Smooth muscle cell (in vitro differentiated cells): ENCODE measurements around the gene PDPR. TPM values are rescaled to one million over a fixed set of nuclear protein-coding genes. Genes with fewer than 3 reads are reported as not detected.
"Not testable (repeated sequence)": the region's sequence is repeated elsewhere in the genome, so short reads cannot be mapped to it uniquely, and the experiment has no call there.

ENCODE experiments used
- DNase-seq: peaks from one replicate; lab custom pipeline; 2025; ENCODE audit not compliant: unreplicated experiment; lab: John Stamatoyannopoulos, UW
- H2AFZ ChIP-seq: fragments of 200-600 bp; sonication (generic); 2 replicates; pipeline ENCODE4 v1.6.0; 2016; ENCODE audit warnings: antibody characterized with exemption, low read depth, mild to moderate bottlenecking
- H3F3A ChIP-seq: fragments of 200-600 bp; sonication (generic); 2 replicates; pipeline ENCODE4 v1.6.0; 2017; ENCODE audit warnings: antibody characterized with exemption, low read depth
- H3K27ac ChIP-seq: fragments of 200-600 bp; sonication (generic); 2 replicates; pipeline ENCODE4 v1.5.1; 2016; ENCODE audit warnings: low read depth, mild to moderate bottlenecking
- H3K27me3 ChIP-seq: fragments of 200-600 bp; sonication (generic); 2 replicates; pipeline ENCODE4 v1.6.1; 2016; ENCODE audit warnings: low read depth, mild to moderate bottlenecking
- H3K36me3 ChIP-seq: fragments of 200-600 bp; sonication (generic); 2 replicates; pipeline ENCODE4 v1.5.1; 2016; ENCODE audit warnings: low read depth
- H3K4me1 ChIP-seq: fragments of 200-600 bp; sonication (generic); 2 replicates; pipeline ENCODE4 v1.5.1; 2016; ENCODE audit warnings: low read depth
- H3K4me2 ChIP-seq: fragments of 200-600 bp; sonication (generic); 2 replicates; pipeline ENCODE4 v1.6.0; 2016; ENCODE audit warnings: mild to moderate bottlenecking
- H3K4me3 ChIP-seq: fragments of 200-600 bp; sonication (generic); 2 replicates; pipeline ENCODE4 v1.5.1; 2016; ENCODE audit warnings: mild to moderate bottlenecking
- H3K79me2 ChIP-seq: fragments of 200-600 bp; sonication (generic); 2 replicates; pipeline ENCODE4 v1.6.0; 2016; ENCODE audit warnings: low read depth, mild to moderate bottlenecking
- H3K9ac ChIP-seq: fragments of 200-600 bp; sonication (generic); 2 replicates; pipeline ENCODE4 v1.6.0; 2016; ENCODE audit warnings: low read depth
- H3K9me3 ChIP-seq: fragments of 200-600 bp; sonication (generic); replicated peaks from 2 replicates; pipeline ENCODE4 v1.5.1; 2016; ENCODE audit warnings: low read depth
- H4K20me1 ChIP-seq: fragments of 200-600 bp; sonication (generic); 2 replicates; pipeline ENCODE4 v1.6.0; 2016; ENCODE audit warnings: low read depth
- WGBS: methylation state at CpG from one replicate; pipeline ENCODE4 v1.1.7; 2016; ENCODE audit warnings: low lambda C conversion rate; 5-methylcytosine and 5-hydroxymethylcytosine counted together
- polyA plus RNA-seq: library from polyadenylated mRNA; unstranded; fragments of >200 nt; fragmentation: Nextera tagmentation; extraction: Ambion mirVana; gene quantifications from 2 replicates; pipeline ENCODE4 v1.2.1, GENCODE V29; 2016
- total RNA-seq: library from RNA; depleted of rRNA; stranded (reverse); fragments of >200 nt; gene quantifications from 2 replicates; pipeline ENCODE4 v1.2.3, GENCODE V29; 2014
- TF ChIP-seq, protein P1 (sequence below): fragments of 200-600 bp; sonication (generic); IDR thresholded peaks from 2 replicates; pipeline ENCODE4 v1.5.1; 2017; ENCODE audit warnings: borderline replicate concordance, mild to moderate bottlenecking, antibody characterized with exemption; ENCODE audit not compliant: insufficient read depth, poor library complexity, severe bottlenecking

Gene PDPR
- total and polyA plus RNA-seq, 2 experiments from 2014 or later, result 5.7 to 11.2 TPM

DNA sequence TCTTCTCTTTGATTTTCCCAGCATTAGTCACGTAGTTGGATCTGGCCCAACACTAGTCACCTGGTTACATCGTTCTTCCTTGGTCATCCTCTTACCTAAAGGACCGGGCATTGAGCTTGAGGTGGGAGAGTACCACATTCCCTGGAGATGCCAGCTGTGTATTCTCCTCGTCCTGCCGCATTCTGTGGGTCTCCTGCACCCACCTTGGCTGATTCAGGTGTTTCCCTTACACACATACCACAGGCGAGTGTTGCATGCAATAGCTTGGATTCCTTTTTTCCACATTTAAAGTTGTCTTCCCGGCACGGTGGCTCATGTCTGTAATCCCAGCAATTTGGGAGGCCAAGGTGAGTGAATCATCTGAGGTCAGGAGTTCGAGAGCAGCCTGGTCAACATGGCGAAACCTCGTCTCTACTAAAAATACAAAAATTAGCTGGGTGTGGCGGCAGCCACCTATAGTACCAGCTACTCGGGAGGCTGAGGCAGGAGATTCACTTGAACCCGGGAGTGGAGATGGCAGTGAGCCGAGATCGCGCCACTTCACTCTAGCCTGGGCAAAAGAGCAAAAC lies 37.9 kb downstream of the PDPR start:
- H3K4me3 ChIP-seq, result no peak overlapping the region
- H3K4me1 ChIP-seq, result no peaks in the 10 kb centered on the region
- no peak overlapping the region for H3K27ac ChIP-seq
- no peak overlapping the region for H2AFZ ChIP-seq
- H3F3A ChIP-seq, result no peaks in the 10 kb centered on the region
- no peak for DNase-seq
- no peaks in the 10 kb centered on the region for H4K20me1 ChIP-seq
- H3K9me3 ChIP-seq, result no peaks in the 10 kb centered on the region
- no peaks in the 10 kb centered on the region for H3K36me3 ChIP-seq
- 92% methylated on average over 17 of the region's 17 CpGs for WGBS
- TF ChIP-seq, protein P1, sequence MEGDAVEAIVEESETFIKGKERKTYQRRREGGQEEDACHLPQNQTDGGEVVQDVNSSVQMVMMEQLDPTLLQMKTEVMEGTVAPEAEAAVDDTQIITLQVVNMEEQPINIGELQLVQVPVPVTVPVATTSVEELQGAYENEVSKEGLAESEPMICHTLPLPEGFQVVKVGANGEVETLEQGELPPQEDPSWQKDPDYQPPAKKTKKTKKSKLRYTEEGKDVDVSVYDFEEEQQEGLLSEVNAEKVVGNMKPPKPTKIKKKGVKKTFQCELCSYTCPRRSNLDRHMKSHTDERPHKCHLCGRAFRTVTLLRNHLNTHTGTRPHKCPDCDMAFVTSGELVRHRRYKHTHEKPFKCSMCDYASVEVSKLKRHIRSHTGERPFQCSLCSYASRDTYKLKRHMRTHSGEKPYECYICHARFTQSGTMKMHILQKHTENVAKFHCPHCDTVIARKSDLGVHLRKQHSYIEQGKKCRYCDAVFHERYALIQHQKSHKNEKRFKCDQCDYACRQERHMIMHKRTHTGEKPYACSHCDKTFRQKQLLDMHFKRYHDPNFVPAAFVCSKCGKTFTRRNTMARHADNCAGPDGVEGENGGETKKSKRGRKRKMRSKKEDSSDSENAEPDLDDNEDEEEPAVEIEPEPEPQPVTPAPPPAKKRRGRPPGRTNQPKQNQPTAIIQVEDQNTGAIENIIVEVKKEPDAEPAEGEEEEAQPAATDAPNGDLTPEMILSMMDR, result no peak
- H3K4me2 ChIP-seq, result no peak overlapping the region
- no peak overlapping the region for H3K9ac ChIP-seq
- H3K27me3 ChIP-seq, result no peaks in the 10 kb centered on the region
- no peaks in the 10 kb centered on the region for H3K79me2 ChIP-seq

DNA sequence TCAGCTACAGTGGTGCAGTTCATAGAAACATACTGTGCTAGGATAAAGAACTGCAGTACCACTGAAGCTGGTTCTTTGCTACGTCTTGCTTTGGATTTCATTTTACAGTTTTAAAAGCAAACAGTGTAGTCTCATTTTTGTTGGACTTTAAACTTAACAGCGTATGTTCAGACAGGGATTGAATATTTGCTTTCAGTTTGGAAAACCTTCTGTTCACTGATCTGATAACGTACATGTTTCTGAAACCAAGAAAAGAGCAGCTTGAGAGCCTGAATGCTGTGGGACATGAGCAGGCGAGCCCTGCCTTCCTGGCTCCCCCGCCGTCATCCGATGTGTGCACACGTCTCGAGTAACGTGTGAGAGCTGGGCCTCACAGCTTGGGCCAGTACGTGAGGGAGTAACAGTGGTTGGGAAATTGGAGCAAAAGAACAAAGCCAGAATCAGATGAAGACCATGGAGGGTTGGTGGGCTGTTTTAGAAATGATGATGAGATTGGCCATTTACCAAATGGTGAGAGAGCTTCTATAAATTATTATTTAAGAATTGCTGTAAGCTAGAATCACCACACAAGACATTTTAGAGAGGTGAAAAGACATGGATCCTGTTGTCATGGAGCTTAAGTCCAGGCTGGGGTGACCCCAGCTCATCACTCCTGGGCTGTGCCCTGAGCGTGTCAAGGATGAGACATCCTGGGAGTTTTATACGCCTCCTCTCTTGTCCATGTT lies 38.6 kb downstream of the PDPR start:
- no peak overlapping the region for H2AFZ ChIP-seq
- H3K4me2 ChIP-seq, result no peak overlapping the region
- 98% methylated on average over 13 of the region's 13 CpGs for WGBS
- TF ChIP-seq, protein P1, result no peak
- no peaks in the 10 kb centered on the region for H3F3A ChIP-seq
- no peak for DNase-seq
- no peaks in the 10 kb centered on the region for H3K79me2 ChIP-seq
- H3K4me1 ChIP-seq, result no peaks in the 10 kb centered on the region
- no peaks in the 10 kb centered on the region for H3K9me3 ChIP-seq
- H3K36me3 ChIP-seq, result no peaks in the 10 kb centered on the region
- H4K20me1 ChIP-seq, result no peaks in the 10 kb centered on the region
- H3K27me3 ChIP-seq, result no peaks in the 10 kb centered on the region
- H3K9ac ChIP-seq, result no peak overlapping the region
- no peak overlapping the region for H3K4me3 ChIP-seq
- H3K27ac ChIP-seq, result no peak overlapping the region

DNA sequence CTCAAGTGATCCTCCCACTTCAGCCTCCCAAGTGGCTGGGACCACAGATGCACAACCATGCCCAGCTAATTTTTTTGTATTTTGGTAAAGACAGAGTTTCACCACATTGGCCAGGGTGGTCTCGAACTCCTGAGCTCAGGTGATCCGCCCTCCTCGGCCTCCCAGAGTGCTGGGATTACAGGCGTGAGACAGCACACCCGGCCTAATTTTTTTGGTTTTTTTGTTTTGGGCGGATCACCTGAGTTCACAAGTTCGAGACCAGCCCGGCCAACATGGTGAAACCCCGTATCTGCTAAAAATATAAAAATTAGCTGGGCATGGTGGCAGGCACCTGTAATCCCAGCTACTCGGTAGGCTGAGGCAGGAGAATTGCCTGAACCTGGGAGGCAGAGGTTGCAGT lies 40.6 kb downstream of the PDPR start:
- not testable (repeated sequence) for H3K4me3 ChIP-seq, H3K4me1 ChIP-seq, DNase-seq, H4K20me1 ChIP-seq, H3K79me2 ChIP-seq, H3K36me3 ChIP-seq, H3K27ac ChIP-seq, H3K27me3 ChIP-seq, H3K9me3 ChIP-seq, H3F3A ChIP-seq, H3K4me2 ChIP-seq, H2AFZ ChIP-seq, H3K9ac ChIP-seq
- WGBS, result 99% methylated on average over 10 of the region's 10 CpGs

DNA sequence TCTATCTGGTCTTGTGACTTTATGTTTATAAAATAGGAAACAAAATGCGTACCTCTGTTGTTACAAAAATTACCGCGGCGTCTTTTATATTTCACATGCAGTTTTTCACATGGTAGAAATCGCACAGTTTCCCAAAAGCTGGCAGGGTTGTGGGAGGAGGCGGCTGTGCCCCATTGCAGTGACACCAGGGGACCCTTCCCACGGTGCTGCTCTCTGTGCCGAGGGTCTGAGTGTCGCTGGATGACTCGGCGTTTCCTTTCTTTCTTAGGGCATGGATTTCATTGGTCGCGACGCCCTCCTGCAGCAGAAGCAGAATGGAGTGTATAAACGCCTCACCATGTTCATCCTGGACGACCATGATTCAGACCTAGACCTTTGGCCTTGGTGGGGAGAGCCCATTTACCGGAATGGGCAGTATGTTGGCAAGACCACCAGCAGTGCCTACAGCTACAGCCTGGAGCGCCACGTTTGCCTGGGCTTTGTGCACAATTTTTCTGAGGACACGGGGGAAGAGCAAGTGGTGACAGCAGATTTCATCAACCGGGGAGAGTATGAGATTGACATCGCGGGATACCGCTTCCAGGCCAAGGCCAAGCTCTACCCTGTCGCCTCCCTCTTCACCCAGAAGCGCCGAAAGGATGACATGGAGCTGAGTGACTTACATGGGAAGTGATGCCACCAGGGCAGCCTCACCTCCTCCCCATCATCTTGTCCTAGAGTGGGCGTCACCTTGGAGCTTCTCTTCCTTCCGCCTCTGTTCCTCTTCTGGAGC lies 42.3 kb downstream of the PDPR start:
- Histone ChIP-seq H3K79me2 (no peaks in the 10 kb centered on the region), H3K4me2 (no peak overlapping the region), H3K4me3 (no peak overlapping the region), H3K9me3 (no peaks in the 10 kb centered on the region), H3K9ac (no peak overlapping the region), H2AFZ (no peak overlapping the region), H3K4me1 (no peaks in the 10 kb centered on the region), H3K27me3 (no peaks in the 10 kb centered on the region), H3F3A (peaks cover 1% of the 10 kb centered on the region), H3K27ac (no peak overlapping the region), H3K36me3 (peaks cover 5% of the 10 kb centered on the region), H4K20me1 (no peaks in the 10 kb centered on the region)
- DNase-seq, result no peak
- TF ChIP-seq, protein P1, result no peak
- 95% methylated on average over 29 of the region's 29 CpGs for WGBS
